Measurements from ENCODE around the gene FGF7.

DNA sequence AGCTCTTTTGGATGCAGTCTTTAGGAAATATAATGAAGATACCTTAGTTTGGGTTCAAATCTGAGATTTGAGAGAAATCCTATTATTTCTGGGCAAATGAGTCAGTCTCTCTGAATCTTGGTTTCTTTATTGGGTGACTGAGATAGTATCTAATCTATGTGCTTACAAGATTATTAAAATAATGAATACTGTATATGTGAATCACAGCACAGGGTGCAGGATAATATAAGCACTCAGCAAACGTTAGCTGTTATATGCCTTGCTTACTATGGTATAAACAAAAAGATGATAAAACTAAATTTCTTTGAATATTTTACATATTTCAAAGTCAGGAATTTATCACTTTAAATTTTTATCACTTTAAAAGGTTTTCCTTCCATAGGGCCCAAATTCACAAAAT, 29.6 kb downstream of the FGF7 start:
- TF ChIP-seq, protein P1, sequence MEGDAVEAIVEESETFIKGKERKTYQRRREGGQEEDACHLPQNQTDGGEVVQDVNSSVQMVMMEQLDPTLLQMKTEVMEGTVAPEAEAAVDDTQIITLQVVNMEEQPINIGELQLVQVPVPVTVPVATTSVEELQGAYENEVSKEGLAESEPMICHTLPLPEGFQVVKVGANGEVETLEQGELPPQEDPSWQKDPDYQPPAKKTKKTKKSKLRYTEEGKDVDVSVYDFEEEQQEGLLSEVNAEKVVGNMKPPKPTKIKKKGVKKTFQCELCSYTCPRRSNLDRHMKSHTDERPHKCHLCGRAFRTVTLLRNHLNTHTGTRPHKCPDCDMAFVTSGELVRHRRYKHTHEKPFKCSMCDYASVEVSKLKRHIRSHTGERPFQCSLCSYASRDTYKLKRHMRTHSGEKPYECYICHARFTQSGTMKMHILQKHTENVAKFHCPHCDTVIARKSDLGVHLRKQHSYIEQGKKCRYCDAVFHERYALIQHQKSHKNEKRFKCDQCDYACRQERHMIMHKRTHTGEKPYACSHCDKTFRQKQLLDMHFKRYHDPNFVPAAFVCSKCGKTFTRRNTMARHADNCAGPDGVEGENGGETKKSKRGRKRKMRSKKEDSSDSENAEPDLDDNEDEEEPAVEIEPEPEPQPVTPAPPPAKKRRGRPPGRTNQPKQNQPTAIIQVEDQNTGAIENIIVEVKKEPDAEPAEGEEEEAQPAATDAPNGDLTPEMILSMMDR (conservative IDR thresholded peaks at IDR 0.05; ENCODE audit: low read depth in 2 of 2) = no peak
- TF ChIP-seq REST (IDR thresholded peaks at IDR 0.05; ENCODE audit: unreplicated experiment) (no peak), EZH2 (IDR thresholded peaks at IDR 0.05; ENCODE audit: low read depth, unreplicated experiment) (no peak), ZNF331 (CRISPR knock-in tag; IDR thresholded peaks at IDR 0.05; ENCODE audit: low read depth) (no peak), JUNB (IDR thresholded peaks at IDR 0.05; ENCODE audit: unreplicated experiment) (no peak), ZNF114 (CRISPR knock-in tag; IDR thresholded peaks at IDR 0.05) (no peak)
